Sigmoid colon (tissue), 4 donors: ENCODE measurements around the gene PCSK2.

Source experiments
- POLR2A ChIP-seq, 2 donors: fragments of 450-650 bp; IDR thresholded peaks; one replicate each; pipeline ENCODE4 v1.6.1; 2016; ENCODE audit warnings: antibody characterized with exemption in 2 of 2, mild to moderate bottlenecking in 2 of 2, moderate library complexity in 2 of 2
- POLR2AphosphoS5 ChIP-seq, 4 donors: sonication (generic); formaldehyde crosslinking; IDR thresholded peaks; one replicate each; pipeline ENCODE4 v1.6.1; 2017; ENCODE audit warnings: antibody characterized with exemption in 4 of 4
- TF ChIP-seq, protein P1 (sequence below), 4 experiments: fragments of 450-650 bp in 3 of 4; fragments of 200-600 bp in 1 of 4; IDR thresholded peaks; one replicate each; pipeline ENCODE4 v1.5.1; 2016 to 2019; ENCODE audit warnings: antibody characterized with exemption in 4 of 4, mild to moderate bottlenecking in 3 of 4, moderate library complexity in 2 of 4

DNA sequence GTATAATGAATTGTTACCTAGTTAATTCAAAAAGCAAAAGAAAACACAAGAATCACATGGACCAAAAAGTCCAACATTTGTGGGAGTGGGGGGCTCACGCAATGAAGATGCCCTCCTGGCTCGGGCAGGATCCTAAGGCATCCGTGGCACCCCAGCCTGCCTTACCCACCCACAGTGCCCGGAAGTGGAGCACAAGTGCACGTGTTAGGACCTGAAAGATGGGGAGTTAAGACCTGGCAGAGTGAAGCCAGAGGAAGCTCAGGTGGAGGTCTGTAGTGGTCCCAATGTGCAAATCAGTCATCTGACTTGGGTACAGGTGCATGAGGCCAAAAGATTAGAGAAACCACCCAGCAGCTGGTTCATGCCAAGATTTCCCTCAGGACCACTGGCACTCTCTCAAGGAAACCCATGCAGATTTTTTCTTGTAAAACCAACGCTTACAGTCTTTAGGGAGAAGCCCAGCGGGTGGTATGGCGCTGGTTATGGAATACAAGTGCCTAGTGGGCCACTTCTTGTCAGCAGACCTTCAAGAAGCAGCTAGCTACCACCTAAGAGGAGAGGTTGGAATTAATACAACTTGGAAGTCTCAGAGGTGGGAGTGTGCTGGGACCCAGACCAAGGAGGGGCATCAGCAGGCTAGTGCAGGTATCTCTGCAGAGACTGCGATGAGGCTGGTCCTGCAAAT is 262.2 kb downstream of the PCSK2 start:
- TF ChIP-seq, protein P1, sequence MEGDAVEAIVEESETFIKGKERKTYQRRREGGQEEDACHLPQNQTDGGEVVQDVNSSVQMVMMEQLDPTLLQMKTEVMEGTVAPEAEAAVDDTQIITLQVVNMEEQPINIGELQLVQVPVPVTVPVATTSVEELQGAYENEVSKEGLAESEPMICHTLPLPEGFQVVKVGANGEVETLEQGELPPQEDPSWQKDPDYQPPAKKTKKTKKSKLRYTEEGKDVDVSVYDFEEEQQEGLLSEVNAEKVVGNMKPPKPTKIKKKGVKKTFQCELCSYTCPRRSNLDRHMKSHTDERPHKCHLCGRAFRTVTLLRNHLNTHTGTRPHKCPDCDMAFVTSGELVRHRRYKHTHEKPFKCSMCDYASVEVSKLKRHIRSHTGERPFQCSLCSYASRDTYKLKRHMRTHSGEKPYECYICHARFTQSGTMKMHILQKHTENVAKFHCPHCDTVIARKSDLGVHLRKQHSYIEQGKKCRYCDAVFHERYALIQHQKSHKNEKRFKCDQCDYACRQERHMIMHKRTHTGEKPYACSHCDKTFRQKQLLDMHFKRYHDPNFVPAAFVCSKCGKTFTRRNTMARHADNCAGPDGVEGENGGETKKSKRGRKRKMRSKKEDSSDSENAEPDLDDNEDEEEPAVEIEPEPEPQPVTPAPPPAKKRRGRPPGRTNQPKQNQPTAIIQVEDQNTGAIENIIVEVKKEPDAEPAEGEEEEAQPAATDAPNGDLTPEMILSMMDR (IDR thresholded peaks at IDR 0.05): no peak
- TF ChIP-seq POLR2A (IDR thresholded peaks at IDR 0.05) (no peak), POLR2AphosphoS5 (IDR thresholded peaks at IDR 0.05) (no peak)
